Ectodermal cell (in vitro differentiated cells): Measurements from ENCODE around the gene CD209. TPM values are rescaled to one million over a fixed set of nuclear protein-coding genes. Genes with fewer than 3 reads are reported as not detected.
A peak's percentile ranks its signal among the peaks of the same experiment; 100 is the strongest.
"Not testable (repeated sequence)": the region's sequence is repeated elsewhere in the genome, so short reads cannot be mapped to it uniquely, and the experiment has no call there.

Experiments used
- H3K27ac ChIP-seq: 2 replicates; pipeline ENCODE4 v1.7.0; 2013; ENCODE audit warnings: mild to moderate bottlenecking, low read depth, low read length; ENCODE audit not compliant: insufficient read depth, poor library complexity, severe bottlenecking
- H3K27me3 ChIP-seq: 2 replicates; pipeline ENCODE4 v1.7.0; 2013; ENCODE audit warnings: mild to moderate bottlenecking, low read length; ENCODE audit not compliant: insufficient read depth, control insufficient read depth, poor library complexity, severe bottlenecking
- H3K36me3 ChIP-seq: one replicate; pipeline ENCODE4 v1.7.0; 2013; ENCODE audit warnings: low read length; ENCODE audit not compliant: control insufficient read depth, insufficient read depth
- H3K4me1 ChIP-seq: one replicate; pipeline ENCODE4 v1.7.0; 2013; ENCODE audit warnings: low read length; ENCODE audit not compliant: control insufficient read depth, insufficient read depth
- H3K4me3 ChIP-seq: 2 replicates; pipeline ENCODE4 v1.7.0; 2013; ENCODE audit warnings: low read depth, low read length, control low read depth; ENCODE audit not compliant: insufficient read depth
- H3K9me3 ChIP-seq: 2 replicates; pipeline ENCODE4 v1.7.0; 2013; ENCODE audit warnings: mild to moderate bottlenecking, low read length, moderate library complexity; ENCODE audit not compliant: control insufficient read depth
- WGBS, 2 experiments: methylation state at CpG; one replicate each; pipeline ENCODE4 v1.1.7; 2013; ENCODE audit warnings: missing lambda C conversion rate in 2 of 2; 5-methylcytosine and 5-hydroxymethylcytosine counted together
- polyA plus RNA-seq, 4 experiments: library from polyadenylated mRNA; stranded (reverse); fragments of 50-300 nt; gene quantifications; one replicate each; pipeline ENCODE4 v1.2.3, GENCODE V29; 2013

CD209 gene, protein sequence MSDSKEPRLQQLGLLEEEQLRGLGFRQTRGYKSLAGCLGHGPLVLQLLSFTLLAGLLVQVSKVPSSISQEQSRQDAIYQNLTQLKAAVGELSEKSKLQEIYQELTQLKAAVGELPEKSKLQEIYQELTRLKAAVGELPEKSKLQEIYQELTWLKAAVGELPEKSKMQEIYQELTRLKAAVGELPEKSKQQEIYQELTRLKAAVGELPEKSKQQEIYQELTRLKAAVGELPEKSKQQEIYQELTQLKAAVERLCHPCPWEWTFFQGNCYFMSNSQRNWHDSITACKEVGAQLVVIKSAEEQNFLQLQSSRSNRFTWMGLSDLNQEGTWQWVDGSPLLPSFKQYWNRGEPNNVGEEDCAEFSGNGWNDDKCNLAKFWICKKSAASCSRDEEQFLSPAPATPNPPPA
- not detected for polyA plus RNA-seq (2013, experiment 1 of 4)
- polyA plus RNA-seq (2013, experiment 2 of 4), result not detected
- polyA plus RNA-seq (2013, experiment 3 of 4), result not detected
- polyA plus RNA-seq (2013, experiment 4 of 4), result not detected

DNA sequence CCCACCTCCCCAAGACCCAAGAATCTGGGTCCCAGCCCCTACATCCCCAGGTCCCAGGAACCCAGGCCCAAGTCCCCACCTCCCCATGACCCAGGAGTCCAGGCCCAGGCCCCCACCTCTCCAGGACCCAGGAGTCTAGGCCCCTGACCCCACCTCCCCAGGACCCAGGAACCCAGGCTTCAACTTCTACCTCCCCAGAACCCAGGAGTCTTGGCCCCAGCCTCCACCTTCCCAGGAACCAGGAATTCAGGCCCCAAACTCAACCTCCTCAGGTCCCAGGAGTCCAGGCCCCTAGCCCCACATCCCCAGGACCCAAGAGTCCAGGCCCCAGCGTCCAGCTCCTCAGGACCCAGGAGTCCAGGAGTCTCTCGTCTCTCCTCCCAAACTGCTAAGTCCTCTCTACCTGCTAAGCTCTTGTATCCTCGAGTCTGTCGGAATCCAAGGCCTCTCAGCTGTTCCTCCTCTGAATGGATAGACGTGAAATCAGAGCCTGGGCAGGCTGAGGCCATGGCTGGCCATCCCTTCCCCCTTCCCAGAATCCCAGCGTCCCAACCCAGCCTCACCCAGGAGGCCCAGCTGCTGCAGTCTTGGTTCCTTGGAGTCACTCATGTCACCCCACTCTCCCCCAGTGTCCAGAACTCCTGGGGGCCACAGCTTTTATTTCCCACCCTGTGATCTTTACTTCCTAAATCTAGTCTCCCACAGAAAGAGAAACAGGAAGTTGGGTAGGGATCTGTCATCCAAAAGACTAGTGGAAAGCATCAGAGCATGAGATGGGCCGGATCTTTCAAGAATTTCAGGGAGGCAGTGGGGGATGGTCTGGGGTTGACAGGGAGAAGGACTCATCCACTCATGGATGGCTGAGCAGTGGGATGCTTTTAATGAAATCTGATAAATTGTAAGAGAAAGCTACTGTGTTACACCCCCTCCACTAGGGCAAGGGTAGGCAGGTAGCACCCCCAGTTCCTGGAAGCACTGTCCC is at the start of gene CD209:
Gene CD209 (minus strand): TSS at position 632 of the 982 bp plus-strand sequence. CDS start 23 bp downstream, at position 609.
- Histone ChIP-seq H3K9me3 (no peaks in the 10 kb centered on the region), H3K36me3 (no peaks in the 10 kb centered on the region), H3K4me3 (no peak within 1 kb of the TSS), H3K27me3 (peaks cover 7% of the 10 kb centered on the region), H3K4me1 (no peaks in the 10 kb centered on the region), H3K27ac (no peak within 1 kb of the TSS)
- WGBS, 2 experiments, result 71 to 72% methylated on average over 7 of the region's 7 CpGs

DNA sequence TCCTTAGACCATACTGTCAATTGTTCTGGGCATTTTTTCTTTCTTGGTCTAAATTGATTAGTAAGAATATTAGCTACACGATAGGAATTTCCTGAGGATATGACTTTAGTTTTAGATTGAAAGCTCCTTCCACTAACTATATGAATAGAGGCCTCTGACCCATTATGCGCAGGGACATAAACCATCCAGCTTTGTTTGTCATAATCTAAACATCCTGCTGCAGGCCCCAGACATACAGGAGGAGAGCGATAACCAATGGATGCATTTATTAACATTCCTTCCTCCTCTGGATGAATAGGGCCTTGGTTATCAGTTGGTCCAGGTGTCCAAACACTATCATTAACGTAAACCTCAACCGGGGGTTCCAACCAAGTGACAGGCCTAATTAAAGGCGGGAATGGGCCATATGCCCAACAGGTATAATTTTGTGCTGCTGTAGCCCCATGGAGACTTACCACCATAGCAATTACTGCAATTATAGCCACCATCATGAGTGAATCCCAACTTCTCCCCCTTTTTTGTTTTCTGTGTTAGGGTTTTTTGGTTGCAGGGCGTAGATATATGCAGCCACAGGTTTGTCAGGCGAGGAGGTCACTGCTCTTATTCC is 48.3 kb upstream of the CD209 start:
- Histone ChIP-seq H3K27me3 (peaks cover 19% of the 10 kb centered on the region), H3K4me3 (no peak overlapping the region), H3K27ac (no peak overlapping the region), H3K9me3 (no peaks in the 10 kb centered on the region), H3K36me3 (no peaks in the 10 kb centered on the region), H3K4me1 (peaks cover 3% of the 10 kb centered on the region)
- WGBS, 2 experiments, result 92 to 95% methylated on average over 6 to 8 of the region's 8 CpGs

DNA sequence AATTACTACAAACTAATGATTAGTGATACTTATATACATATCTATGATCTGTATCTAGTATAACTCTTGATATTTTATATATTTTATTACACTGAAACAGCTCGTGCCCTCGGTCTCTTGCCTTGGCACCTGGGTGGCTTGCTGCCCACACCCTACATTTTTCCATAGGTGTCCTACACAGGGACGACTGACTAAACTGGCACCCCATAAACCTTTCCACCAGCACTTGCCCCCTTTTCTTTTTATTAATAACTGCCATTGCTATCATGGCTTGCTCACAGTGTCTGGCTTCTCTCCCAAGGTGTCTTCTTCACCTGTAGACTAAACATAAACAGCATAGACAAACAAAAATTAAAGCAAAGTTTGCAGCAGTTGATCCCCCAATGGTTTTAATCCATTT is 46.2 kb upstream of the CD209 start:
- Histone ChIP-seq H3K36me3 (no peaks in the 10 kb centered on the region), H3K4me3 (no peak overlapping the region), H3K27ac (no peak overlapping the region), H3K27me3 (peaks cover 32% of the 10 kb centered on the region), H3K9me3 (no peaks in the 10 kb centered on the region), H3K4me1 (peaks cover 5% of the 10 kb centered on the region)
- WGBS, 2 experiments, result 67 to 79% methylated on average over 3 of the region's 3 CpGs

DNA sequence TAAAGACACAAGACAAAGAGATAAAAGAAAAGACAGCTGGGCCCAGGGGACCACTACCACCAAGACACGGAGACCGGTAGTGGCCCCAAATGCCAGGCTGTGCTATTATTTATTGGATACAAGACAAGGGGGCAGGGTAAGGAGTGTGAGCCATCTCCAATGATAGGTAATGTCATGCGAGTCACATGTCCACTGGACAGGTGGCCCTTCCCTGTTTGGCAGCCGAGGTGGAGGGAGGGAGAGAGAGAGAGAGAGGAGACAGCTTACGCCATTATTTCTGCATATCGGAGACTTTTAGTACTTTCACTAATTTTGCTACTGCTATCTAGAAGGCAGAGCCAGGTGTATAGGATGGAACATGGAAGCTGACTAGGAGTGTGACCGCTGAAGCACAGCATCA is 45.4 kb upstream of the CD209 start:
- not testable (repeated sequence) for H3K9me3 ChIP-seq, H3K4me1 ChIP-seq, H3K4me3 ChIP-seq, H3K27ac ChIP-seq, H3K36me3 ChIP-seq
- 89 to 94% methylated on average over 7 of the region's 7 CpGs for WGBS, 2 experiments
- peaks cover 40% of the 10 kb centered on the region for H3K27me3 ChIP-seq

DNA sequence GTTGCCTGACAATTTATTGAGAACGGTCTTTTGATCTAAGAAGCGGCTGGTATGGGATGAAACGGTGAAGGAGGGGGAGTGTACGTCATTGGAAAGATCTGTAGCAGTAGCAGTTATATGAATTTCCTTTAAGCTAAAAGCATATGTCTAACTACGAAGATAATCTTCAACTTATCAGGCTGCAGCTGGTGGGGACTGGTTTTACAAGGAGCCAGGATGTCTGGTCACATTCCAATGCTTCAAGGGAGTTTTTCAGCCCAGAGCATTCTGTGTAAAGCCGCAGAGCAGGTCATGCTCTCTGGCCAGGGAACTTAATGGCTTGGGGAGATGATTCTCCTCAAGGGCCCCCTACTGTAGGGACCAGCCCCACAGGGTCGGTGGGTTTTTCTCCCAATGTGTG is 44.9 kb upstream of the CD209 start:
- Histone ChIP-seq H3K9me3 (no peaks in the 10 kb centered on the region), H3K4me3 (no peak overlapping the region), H3K27ac (no peak overlapping the region), H3K36me3 (no peaks in the 10 kb centered on the region), H3K27me3 (peaks cover 44% of the 10 kb centered on the region), H3K4me1 (peaks cover 5% of the 10 kb centered on the region)
- 83 to 85% methylated on average over 7 of the region's 7 CpGs for WGBS, 2 experiments

DNA sequence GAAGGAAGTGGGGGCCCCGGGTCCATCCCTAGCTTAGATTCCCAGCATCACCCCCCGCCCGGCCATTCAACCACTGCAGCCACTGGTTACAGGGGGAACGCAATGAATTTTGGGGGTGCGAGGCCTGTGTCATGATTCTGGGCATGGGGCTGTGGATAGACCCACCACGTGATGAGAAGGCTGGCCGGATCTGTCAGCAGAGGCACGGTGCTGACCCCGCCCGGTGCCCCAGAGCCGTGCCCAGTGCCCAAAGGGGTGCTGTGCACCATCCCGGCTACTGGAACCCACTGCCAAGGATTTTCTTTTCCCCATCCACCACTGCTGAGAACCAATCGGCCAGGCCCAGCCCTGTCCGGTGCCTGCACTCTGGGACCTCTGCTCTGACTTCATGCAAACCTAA is 43.1 kb upstream of the CD209 start:
- 90 to 93% methylated on average over 14 of the region's 14 CpGs for WGBS, 2 experiments
- H3K4me3 ChIP-seq, result no peak overlapping the region
- peaks cover 5% of the 10 kb centered on the region for H3K4me1 ChIP-seq
- H3K36me3 ChIP-seq, result no peaks in the 10 kb centered on the region
- H3K27me3 ChIP-seq, result peaks cover 61% of the 10 kb centered on the region
- H3K9me3 ChIP-seq, result no peaks in the 10 kb centered on the region
- no peak overlapping the region for H3K27ac ChIP-seq

DNA sequence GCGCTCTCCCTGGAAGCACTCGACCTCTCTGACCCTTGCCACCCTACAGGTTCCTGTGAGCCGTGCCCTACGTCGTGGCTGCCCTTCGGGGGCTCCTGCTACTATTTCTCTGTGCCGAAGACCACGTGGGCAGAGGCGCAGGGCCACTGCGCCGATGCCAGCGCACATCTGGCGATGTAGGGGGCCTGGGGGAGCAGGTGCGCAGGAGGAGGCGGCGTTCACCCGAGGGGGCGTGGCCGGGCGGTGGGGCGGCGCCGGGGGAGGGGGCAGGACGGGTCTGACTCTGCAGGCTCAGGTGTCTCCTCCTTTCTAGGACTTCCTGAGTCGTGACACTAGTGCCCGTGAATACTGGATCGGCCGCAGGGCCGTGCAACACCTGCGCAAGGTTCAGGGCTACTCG is 42.1 kb upstream of the CD209 start:
- peaks cover 5% of the 10 kb centered on the region for H3K4me1 ChIP-seq
- 13 to 15% methylated on average over 31 of the region's 31 CpGs for WGBS, 2 experiments
- H3K27me3 ChIP-seq, result peaks cover 67% of the 10 kb centered on the region
- no peaks in the 10 kb centered on the region for H3K36me3 ChIP-seq
- H3K9me3 ChIP-seq, result no peaks in the 10 kb centered on the region
- no peak overlapping the region for H3K27ac ChIP-seq
- no peak overlapping the region for H3K4me3 ChIP-seq

DNA sequence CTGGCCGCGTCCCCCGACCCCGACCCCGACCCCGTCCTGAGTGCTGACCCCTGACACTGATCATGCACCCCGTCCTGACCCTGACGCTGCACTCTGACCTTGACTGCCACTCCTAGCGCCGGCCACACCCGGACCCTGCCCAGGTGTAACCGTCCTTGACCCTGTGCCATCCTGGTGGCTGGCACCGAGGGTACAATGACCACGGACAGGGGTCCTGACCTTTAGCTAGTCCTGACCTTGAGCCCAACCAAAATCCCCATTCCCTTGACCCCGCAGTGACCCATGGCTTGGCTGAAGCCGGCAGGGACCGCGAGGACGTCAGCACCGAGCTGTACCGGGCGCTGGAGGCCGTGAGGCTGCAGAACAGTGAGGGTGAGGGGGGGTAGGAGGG is 41.6 kb upstream of the CD209 start:
- Histone ChIP-seq H3K27me3 (peaks cover 72% of the 10 kb centered on the region), H3K27ac (no peak overlapping the region), H3K9me3 (no peaks in the 10 kb centered on the region), H3K4me3 (no peak overlapping the region), H3K36me3 (no peaks in the 10 kb centered on the region), H3K4me1 (peaks cover 5% of the 10 kb centered on the region)
- 7 to 8% methylated on average over 23 of the region's 23 CpGs for WGBS, 2 experiments

DNA sequence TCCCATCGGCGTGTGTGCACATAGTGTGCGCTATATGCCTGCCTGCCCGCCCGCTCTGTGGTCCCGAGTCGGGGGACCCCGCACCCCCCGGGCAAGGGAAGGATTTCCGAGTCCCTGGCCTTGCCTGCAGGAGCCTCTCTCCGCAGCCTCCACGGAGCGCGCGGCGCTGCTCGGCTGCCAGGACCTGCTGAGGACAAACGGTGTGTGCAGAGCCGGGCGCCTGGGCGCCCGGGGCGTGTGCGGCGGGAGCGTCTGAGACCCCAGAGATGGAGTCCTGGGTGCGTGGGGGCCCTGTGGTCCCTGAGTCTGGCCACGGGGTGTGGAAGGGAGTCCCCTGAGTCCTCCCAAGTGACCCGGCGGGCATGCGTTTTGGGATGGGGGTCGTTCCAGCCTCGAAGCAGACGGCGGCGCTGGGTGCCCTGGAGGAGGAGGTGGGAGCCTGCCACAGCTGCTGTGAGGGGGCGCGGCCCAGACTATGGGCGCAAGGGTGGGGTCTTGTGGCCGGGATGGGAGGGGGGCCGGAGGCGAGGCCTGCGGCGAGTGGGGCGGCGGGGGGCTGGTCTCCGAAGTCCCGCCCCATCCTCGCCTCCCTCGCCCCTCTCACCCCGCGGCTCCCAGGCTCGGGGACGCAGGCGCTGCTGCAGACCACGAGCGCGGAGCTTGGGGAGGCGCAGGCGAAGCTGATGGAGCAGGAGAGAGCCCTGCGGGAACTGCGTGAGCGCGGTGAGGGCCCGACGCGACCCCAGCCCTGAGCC is 41.0 kb upstream of the CD209 start:
- no peaks in the 10 kb centered on the region for H3K36me3 ChIP-seq
- no peak overlapping the region for H3K27ac ChIP-seq
- H3K9me3 ChIP-seq, result no peaks in the 10 kb centered on the region
- H3K4me1 ChIP-seq, result peaks cover 5% of the 10 kb centered on the region
- H3K4me3 ChIP-seq, result peak overlapping the region; percentile 2
- peaks cover 78% of the 10 kb centered on the region for H3K27me3 ChIP-seq
- 12 to 13% methylated on average over 67 of the region's 67 CpGs for WGBS, 2 experiments
